ENCODE results near the gene LYAR. TPM values are rescaled to one million over a fixed set of nuclear protein-coding genes. Genes with fewer than 3 reads are reported as not detected.
"Not testable (repeated sequence)": the region's sequence is repeated elsewhere in the genome, so short reads cannot be mapped to it uniquely, and the experiment has no call there.

LYAR gene
- total RNA-seq, 1 donor from 2014 or later = 25.3 TPM

DNA sequence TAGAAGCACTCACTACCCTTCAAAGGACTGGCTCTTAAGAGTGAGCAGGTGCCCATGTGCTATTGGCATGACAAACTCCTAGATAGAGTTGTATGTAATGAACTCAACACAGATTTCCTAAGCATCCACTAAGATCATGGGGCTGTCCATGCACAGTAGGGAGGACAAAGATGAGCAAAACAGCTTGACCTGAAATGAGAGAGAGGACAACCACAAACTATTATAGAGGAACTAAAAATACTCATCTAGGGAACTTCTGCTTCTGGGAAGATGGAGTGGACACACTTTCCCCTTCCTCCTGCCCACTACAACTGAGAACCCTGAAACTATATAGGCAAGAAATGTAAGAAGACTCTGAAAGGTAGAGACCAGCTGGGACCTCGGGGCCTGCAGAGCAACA is 21.2 kb downstream of the LYAR start:
- no peak for DNase-seq (ENCODE audit: low read depth, low spot score)

DNA sequence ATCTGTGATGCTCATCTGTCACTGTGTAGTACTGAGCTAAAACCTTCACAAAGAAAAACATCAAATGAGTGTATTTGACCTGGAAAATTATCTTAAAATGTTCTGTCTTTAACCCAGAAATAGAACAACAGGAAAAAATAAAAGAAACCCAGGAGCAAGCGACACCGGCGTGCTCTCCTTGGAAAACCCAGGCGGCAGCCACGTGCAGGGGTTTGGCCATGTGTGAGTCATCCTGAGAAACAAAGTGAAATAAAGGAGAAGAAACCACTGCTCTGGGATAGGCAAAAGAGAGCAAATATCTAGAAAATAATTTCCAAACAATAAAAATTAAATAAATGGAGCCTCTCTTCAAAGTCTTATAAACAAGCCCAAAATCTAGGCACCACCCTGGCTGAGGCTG is 22.0 kb downstream of the LYAR start:
- no peak for DNase-seq (ENCODE audit: low read depth, low spot score)

DNA sequence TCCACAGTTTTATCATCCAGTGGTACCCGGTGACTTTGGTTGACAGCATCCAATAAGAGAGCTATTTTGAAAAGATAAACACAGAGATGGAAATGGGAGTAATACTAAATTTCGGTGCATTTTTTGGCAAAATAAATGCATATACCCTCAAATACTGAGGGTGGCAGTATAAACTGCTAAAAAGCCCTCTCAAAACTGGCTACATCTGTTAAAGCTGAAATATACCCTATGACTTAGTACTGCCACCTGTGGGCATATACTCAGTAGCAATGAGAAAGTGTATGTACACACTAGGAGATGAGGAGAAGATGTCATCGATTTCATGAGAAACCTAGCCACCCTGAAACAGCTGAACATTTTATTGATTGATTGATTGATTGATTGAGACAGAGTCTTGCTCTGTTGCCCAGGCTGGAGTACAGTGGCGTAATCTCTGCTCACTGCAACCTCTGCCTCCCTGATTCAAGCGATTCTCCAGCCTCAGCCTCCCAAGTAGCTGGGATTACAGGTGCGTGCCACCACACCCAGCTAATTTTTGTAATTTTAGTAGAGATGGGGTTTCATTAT is 29.7 kb downstream of the LYAR start:
- DNase-seq (ENCODE audit: low read depth, low spot score) = peak; percentile 60

DNA sequence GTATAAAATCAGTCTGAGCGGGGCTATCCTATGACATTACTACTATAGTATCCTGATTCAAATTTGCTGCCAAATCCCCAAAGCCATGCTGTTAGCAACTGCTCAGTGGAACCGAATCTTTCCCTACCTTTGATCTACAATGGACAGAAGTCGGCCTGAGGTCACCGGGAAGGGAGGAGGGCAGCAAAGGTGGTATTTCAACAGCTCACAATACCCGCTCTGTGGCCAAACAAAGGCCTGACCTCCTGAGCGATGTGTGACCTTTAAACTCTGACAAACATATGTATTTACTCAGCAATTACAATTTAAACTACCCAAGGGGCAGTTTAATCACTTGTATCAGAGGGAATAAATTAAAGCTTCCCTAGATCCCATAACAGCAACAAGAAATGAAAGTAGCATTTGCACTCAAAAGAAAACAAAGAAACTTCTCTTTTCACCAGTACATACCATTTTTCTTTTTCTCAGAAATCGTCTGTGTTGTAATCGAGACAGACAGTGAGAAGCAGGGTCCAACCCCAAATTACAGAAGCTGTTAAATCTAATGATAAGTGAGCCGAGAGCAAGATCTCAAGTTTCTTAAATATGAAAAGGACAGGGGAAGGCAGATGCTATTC is 30.4 kb downstream of the LYAR start:
- DNase-seq (ENCODE audit: low read depth, low spot score) = no peak

DNA sequence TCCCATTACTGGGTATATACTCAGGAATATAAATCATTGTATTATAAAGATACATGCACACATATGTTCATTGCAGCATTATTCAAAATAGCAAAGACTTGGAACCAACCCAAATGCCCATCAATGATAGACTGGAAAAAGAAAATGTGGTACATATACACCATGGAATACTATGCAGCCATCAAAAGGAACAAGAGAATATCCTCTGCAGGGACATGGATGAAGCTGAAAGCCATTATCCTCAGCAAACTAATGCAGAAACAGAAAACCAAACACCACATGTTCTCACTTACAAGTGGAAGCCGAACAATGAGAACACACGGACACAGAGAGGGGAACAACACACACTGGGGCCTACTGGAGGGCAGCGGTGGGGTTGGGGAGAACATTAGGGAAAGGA is 32.2 kb downstream of the LYAR start:
- DNase-seq (ENCODE audit: low read depth, low spot score) = not testable (repeated sequence)

DNA sequence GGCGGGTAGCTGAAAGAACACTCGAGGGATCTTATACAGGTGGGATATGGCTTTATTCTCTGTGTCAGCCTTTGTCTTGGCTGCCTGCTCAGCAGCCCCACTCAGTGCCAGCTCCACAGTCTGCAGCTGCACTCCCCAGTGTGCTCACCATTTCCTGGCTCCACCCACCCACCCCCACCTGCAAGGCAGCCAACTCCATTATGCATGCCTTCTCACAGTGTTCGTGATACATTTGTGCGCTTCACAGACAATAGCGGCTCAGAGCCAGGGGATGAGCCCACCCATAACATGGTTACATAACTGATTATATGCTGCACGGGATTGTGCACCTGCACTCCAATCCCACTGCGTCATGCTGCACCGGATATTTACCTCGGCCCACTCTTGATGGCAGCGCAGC is 33.2 kb downstream of the LYAR start:
- no peak for DNase-seq (ENCODE audit: low read depth, low spot score)

DNA sequence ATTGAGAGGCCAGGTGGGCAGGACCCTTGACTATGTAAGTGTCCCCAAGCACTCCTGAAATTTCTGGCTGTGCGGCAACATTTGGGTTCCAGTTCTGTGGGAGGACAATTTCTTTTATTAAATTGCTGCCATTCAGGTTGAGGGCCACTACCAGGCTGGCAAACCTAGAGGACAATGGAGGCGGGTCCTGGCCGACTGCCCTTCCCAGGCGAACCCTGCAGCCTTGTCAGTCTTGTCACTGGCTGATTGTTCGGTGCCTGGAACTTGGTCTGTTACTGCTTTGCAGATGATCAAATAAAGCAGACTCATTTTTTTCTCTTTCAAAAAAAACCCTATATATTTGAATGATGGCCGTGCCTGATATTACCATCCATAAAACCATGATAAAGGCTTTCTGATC is 35.3 kb downstream of the LYAR start:
- no peak for DNase-seq (ENCODE audit: low read depth, low spot score)

DNA sequence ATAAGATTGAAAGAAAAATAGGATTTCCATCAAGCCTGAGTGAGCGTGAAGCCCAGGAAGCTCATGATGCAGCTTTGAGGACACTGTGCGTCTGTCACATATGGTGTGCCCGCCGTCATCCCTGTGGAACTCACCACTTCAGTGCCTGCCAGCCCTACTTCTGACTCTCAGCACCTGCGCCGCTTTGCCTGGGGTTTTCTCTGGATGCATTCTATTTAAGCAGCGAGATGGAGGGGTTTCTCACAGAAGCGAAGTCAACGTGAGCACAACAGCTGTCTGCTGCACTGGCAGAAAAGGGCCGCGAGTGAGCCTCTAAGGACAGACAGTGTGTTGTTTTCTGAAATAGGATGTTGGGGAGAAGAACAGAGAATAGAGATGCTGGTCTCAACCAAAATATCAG is 35.8 kb downstream of the LYAR start:
- no peak for DNase-seq (ENCODE audit: low read depth, low spot score)

DNA sequence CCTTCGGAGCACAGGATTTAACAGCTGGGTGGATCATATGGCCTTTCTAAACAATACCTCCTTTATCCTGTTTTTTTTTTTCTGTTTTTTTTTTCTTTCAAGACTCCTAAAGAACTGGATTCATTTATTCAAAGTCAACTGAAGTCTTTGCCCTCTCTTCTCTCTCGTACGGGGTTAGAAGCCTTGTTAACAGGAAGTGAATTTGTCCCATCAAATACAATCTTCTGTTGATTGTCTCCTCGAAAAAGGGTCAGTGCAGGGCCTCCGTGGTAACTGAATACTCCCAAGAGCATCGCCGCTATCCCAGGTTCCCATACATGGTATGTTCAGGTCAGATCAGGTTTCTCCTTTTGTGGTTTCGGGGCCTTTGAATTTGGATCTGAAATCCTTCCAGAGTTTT is 40.1 kb downstream of the LYAR start:
- DNase-seq (ENCODE audit: low read depth, low spot score) = no peak

DNA sequence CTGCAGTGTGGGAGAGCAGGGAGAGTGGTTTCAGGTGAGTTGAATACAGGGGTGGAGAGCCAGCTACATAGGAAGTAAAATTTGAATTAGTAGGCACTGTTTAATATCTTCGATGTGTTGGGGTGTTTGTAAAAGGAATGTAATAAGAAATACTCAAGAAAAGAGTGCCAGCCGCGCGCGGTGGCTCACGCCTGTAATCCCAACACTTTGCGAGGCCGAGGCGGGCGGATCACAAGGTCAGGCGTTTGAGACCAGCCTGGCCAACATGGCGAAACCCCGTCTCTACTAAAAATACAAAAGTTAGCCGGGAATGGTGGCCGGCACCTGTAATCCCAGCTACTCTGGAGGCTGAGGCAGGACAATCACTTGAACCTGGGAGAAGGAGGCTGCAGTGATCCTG is 40.6 kb downstream of the LYAR start:
- not testable (repeated sequence) for DNase-seq (ENCODE audit: low read depth, low spot score)

DNA sequence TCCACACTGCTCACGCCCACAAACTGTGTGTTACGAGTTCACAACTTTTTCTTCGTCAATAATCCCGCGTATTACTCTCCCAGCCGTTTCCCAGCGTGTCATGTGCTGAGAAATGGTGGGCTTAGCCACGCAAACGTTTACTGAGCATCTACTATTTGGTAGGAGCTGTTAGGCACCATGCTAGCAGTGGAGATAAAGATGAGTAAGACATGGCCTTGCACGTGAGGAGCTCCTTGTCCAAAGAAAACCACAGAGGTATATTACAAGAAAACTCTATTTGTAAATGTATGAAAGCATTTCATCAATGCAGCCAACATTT is 41.1 kb downstream of the LYAR start:
- DNase-seq (ENCODE audit: low read depth, low spot score) = no peak

DNA sequence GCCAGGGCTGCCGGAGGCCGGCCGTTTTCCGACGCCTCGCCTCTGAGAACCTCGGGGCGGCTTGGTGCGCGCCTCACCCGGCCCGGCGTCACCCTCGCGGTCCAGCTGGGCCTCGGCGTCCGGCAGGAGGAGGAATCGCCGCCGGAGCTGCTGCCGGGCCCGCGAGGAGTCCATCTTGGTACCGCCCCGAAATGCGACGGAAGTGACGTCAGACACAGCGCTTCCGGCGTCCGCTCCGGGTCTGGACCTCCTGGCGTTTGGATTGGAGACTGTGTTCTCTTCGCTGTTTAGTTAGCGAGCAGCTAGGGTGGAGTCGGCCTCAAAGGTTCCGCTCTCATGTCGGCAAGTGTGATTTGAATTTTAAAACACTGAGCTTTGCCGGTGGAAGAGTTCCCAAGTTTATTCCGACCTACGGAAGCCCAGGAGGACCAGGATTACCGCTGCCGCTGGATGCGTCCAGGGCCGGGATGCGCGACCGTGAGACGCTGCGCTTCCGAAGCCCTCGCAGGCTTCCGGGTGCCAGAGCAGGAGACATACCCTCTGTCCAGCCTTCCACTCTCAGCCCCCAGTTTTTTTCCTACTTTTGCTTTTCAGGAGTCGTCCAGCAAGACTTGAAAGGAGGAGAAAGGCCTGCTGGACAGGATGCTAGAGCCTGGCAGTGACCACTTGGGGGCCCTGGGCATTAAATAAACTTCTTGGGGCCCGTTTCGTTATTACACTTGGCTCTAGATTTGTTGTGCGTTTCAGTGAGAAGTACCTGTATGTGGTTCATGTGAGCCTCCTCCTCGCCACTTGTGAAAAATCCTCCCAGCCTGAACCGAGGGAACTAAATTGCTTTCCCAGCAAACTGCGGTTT is 41.7 kb downstream of the LYAR start, which contains the start of gene TMEM128:
TSS of gene TMEM128 (minus strand) at position 195 of the 856 bp plus-strand sequence. CDS start at position 174, 21 bp downstream.
- peak; percentile 73 for DNase-seq (ENCODE audit: low read depth, low spot score)

DNA sequence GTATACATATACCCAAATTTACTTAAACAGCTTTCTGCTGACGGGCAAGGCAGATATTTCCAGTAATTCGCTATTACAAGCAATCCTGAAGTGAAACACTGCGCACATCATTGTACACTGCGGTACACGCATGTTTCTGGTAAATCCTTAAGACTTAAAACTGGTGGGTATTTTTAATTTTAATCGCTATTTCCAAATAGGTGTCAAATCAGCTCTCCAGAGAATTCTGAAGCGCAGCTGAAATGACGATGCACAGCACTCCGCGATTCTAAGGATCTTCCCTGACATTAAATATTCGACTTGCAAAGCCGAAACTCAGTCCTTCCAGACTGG is 42.3 kb downstream of the LYAR start:
- no peak for DNase-seq (ENCODE audit: low read depth, low spot score)

DNA sequence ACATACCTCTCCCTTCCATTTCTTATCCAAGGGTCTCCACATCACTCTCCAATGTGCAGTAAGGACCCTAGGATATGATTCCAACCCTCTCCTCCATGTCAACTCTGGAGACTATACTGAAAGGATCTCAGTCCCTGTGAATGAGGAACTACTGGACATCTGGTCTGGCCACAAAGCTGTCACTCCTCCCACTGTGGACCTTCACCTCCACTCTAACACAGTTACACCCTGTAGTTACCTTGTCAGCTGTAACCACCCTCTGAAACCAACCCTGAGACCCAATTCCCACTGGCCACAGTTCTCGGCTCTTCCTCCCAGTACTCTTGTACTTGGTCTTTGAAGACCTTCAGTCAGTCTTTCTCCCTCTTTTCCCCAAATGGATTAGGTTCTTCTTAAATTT is 44.8 kb downstream of the LYAR start:
- DNase-seq (ENCODE audit: low read depth, low spot score) = no peak

DNA sequence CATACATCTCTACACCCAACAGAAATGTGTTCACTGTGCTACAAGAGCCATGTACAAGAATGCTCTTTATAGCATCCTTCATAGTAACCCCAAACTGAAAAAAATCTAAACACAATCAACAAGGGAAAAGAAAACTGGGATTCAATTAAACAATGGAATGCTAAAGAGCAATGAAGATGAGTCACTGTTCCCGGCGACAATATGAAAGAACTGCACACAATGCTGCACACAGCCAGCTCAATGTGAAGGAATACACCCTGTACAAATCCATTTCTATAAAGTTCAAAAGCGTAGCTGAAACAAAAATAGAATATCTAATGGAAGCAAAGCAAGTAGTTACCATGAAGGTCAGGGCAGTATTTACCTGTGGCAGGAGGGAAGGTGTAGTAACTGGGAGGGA is 50.4 kb downstream of the LYAR start:
- DNase-seq (ENCODE audit: low read depth, low spot score) = not testable (repeated sequence)

DNA sequence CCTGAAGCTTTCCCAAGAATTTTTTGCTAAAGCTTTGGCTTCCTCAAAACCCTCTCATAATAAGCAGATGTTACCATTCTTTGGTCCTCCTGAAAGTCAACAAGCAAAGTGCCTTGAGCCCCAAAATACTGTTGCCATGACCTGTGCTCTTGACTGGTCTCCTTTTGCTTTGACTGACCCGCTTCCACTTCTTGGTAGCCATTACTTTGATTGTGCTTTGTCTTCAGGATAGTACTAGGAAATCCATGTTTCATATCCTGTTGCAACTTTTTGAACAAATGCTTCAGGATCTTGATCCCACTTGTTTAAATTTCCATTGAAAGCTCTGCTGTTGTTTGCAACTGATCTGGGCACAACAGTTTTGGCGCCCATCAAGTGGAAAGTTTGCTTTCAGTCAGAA is 56.3 kb downstream of the LYAR start:
- DNase-seq (ENCODE audit: low read depth, low spot score) = no peak

DNA sequence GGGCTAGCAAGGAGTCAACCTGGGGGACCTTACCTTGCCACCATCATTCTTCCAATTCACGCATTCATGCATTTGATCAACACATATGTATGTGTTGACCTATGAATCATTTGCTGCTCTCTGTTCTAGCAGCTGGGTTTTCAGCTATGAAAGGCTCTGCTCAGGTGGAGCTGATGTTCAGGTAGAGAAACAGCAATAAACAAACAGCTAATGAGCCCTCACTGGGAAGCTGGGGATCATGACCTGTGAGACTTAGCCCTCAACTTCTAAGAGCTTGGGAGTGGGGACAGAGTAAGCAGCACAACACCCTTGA is 61.6 kb downstream of the LYAR start:
- no peak for DNase-seq (ENCODE audit: low read depth, low spot score)

DNA sequence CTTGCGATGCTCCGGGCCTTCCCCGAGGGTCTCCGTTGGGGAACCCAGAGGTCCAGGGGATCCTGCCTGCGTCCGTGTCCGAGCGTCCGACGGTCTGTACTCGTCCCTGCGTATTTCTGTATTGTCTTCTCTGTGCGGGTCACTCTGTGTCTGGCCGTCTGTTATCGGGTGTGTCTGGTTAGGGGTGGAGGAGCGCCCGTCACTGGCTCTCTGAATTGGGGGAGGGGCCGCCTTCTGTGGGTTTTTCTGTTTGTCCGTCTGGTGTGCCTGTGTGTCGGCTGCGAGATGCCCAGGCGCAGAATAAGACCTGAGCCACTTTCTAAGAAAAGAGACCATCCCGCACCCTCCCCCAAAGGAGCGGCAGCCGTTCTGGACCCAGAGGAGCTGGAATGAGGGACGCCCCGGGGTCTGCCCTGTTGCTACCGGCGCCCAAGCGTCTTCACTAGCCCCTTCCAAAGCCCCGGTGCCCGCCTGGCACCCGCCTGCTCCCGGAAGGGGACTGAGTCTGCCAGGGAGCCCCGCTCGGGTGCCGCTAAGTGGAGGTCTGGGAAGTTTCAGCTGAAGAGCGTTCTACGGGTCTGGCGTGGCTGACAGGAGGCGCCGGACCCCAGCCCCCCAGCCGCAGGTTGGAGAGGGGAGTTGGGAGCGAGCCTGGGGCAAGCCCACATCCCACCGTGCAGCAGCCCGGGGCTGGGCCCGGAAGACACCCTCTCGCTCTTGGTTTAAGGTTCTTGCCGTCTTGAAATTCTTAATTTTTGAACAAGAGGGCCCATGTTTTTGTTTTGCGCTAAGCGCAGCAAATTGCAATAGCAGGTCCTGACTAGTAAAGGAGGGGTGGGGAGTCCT is 62.2 kb downstream of the LYAR start:
- no peak for DNase-seq (ENCODE audit: low read depth, low spot score)

DNA sequence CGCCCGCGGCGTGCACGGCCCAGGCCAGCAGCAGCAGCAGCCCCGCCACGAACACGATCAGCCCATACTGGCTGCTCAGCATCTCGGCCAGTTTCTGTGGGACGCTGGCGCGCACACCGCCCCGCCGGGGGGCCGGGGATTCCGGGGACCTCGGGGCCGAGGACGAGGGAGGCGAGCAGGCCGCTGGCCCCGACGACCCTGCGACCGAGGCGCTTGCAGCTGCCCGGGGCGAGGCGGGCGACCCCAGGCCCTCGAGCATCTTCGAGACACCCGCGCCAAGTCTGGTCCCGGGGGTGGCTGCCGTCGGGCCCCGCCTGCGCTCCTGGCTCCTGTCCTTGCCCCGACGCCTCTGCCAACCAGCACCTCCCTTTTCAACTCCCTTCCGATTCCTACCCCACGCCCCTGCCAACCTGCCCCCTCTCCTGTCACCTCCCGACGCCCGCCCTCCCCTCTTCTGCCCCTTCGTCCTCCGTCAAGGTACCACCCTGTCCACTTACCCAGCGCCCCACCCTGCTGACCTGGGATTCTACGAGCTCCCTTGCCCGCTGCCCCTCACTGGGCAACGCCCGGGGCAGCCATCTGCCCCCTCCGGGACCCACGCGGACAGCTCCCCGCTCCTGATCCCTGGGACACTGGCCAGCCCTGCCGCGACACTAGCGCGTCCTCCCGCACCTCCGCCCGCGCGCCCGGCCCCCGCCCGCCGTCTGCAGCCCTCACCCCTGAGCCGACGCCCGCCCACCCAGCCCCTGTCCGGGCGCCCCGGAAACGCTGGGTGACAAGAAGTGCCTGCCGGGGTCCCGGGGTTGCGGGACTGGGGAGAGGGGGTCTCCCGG is 63.1 kb downstream of the LYAR start, which contains the start of gene OTOP1:
TSS of gene OTOP1 (minus strand) at position 324 of the 833 bp plus-strand sequence. CDS start at position 259, 65 bp downstream.
- DNase-seq (ENCODE audit: low read depth, low spot score) = no peak

DNA sequence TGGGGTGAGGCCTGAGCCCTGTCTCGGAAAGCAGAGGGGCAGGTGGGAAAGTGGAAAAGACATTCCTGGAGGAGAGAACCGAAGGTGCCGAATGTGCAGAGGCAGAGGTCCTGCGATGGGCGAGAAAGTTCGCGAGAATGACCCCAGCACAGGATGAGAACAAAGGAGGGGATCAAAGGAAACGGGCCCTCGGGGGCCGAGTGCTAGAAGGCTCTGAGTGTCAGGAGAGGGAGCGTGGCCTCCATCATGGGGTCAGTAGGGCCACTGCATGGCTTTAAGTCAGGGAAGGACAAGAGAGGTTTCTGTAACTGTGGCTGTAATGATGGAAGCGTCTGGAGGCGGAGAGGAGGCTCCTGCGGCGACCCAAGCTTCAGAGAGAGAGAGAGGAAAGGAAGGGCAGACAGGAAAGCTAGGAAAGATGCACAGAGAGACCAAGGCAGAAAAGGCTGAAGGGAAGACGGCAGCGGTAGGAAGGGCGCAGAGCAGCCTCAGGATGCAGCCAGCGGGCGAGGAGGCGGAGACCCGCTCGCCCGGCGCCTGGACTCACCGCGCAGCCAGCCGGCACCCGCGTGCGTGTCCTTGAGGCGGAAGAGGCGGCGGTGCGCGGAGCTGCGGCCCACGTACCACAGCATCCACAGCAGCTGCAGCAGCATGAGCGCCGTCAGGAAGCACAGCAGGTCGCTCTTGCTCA is 63.9 kb downstream of the LYAR start:
- DNase-seq (ENCODE audit: low read depth, low spot score) = no peak

Measured in pulmonary artery endothelial cell (primary cell).